Measurements from ENCODE around the gene GDAP2. TPM values are rescaled to one million over a fixed set of nuclear protein-coding genes. Genes with fewer than 3 reads are reported as not detected.

The GDAP2 gene
- 20.7 and 21.5 TPM in 2 replicates for total RNA-seq
- 3.8 and 4.5 TPM in 2 replicates for polyA plus RNA-seq
- polyA plus RNA-seq (2011; cell fraction: cytosol; rRNA removed), result 5.1 and 7.3 TPM in 2 replicates
- 7.9 and 9.7 TPM in 2 replicates for polyA plus RNA-seq (2011; cell fraction: nucleus; rRNA removed)
- polyA plus RNA-seq (2012), result 8.5 and 12.0 TPM in 2 replicates
- 17.8 and 18.0 TPM in 2 replicates for polyA minus RNA-seq
- polyA minus RNA-seq (2011; cell fraction: cytosol; rRNA and poly(A)+ RNA removed), result 11.9 TPM
- polyA minus RNA-seq (2011; cell fraction: nucleus; rRNA and poly(A)+ RNA removed), result 38.7 and 49.2 TPM in 2 replicates
- Bru-seq, nascent RNA, result percentile 73 among the genes with signal in this experiment
- percentile 80 among the genes with signal in this experiment for BruChase-seq, experiment 1, labeled RNA remaining after a 6-hour chase
- BruChase-seq, experiment 2, labeled RNA remaining after a 2-hour chase, result percentile 76 among the genes with signal in this experiment
- long read RNA-seq, full-length matches to known transcripts, result 19 of 25 reads
- long read RNA-seq, partial matches to known transcripts, result 1 of 25 reads
- long read RNA-seq, other reads (novel, unspliced or antisense), result 5 of 25 reads

GRCh38 chr1:117929343-117930172 lies at the start of gene GDAP2, which contains the start of gene WDR3:
TSS of gene GDAP2 (minus strand) at chr1:117929621. CDS start at chr1:117920357, 9,264 bp downstream.
TSS of gene WDR3 (plus strand) at chr1:117929739. CDS start at chr1:117933320, 3,581 bp downstream.
- Histone ChIP-seq H3K79me2 (ENCODE audit: control insufficient read depth, insufficient read depth, low read length) (peaks cover 58% of the 10 kb centered on the region), H2AFZ (ENCODE audit: low read depth, low read length) (peak within 1 kb of the TSS; percentile 79), H3K4me2 (ENCODE audit: insufficient read depth, low read length) (peak within 1 kb of the TSS; percentile 94), H3K36me3 (ENCODE audit: control insufficient read depth in 2 of 2, extremely low read depth in 1 of 2, insufficient read depth in 2 of 2, low read length in 2 of 2) (peaks cover 2% of the 10 kb centered on the region in 2 experiments), H4K20me1 (replicated peaks; ENCODE audit: control insufficient read depth, extremely low read depth, insufficient read depth, low read length) (no peaks in the 10 kb centered on the region), H3K27ac (ENCODE audit: insufficient read depth, low read depth, low read length) (peak within 1 kb of the TSS; percentile 52), H3K4me1 (ENCODE audit: control insufficient read depth, extremely low read depth, insufficient read depth, low read length) (peaks cover 16% of the 10 kb centered on the region), H3K27me3 (ENCODE audit: control insufficient read depth in 2 of 2, insufficient read depth in 2 of 2, low read length in 2 of 2) (no peaks in the 10 kb centered on the region), H3K9ac (replicated peaks; ENCODE audit: extremely low read depth, insufficient read depth, low read length) (peak within 1 kb of the TSS; percentile 41), H3K9me1 (replicated peaks; ENCODE audit: control insufficient read depth, extremely low read depth, insufficient read depth, low read length) (no peaks in the 10 kb centered on the region), H3K9me3 (replicated peaks; ENCODE audit: control insufficient read depth, insufficient read depth, low read length) (no peaks in the 10 kb centered on the region), H3K4me3 (replicated peaks in 1 of 3; ENCODE audit: insufficient read depth in 1 of 3, low read depth in 1 of 3, low read length in 3 of 3) (peak within 1 kb of the TSS; percentile 61 to 93 (median 77))
- dilution Hi-C loops (cut with MboI; ENCODE audit: extremely low pct_ligation_motif_present, low sequenced_read_pairs) (no loop called here), intact Hi-C loops (cut with micrococcal nuclease) (loop anchor here (1.0 to 10.0 kb wide), 3 partner anchors 108 to 565 kb away; partner anchors contain the start of gene MAN1A2)
- BruUV-seq (replicated peaks), result TSS peak; percentile 50
- CTCF ChIA-PET, result interaction anchor here (0.5 to 1.5 kb wide), 5 partner anchors 21 to 379 kb away, joined by 3 to 8 read pairs (median 3); partner anchors contain the start of gene TENT5C
- POLR2A ChIA-PET, result interaction anchor here (0.7 to 1.1 kb wide), 2 partner anchors 108 to 1155 kb away, joined by 3 to 4 read pairs; no protein-coding TSS in a partner anchor
- peak; percentile 95 for DNase-seq (ENCODE audit: low read depth, low spot score)
- TF ChIP-seq FOS (IDR thresholded peaks at IDR 0.05; ENCODE audit: borderline replicate concordance, insufficient read depth, low read length) (peak; percentile 5), JUN (IDR thresholded peaks at IDR 0.05; ENCODE audit: borderline replicate concordance, insufficient read depth, insufficient read length, low read depth) (no peak), CTCF (IDR thresholded peaks at IDR 0.05; ENCODE audit: extremely low read depth in 1 of 2, insufficient read depth in 1 of 2, low read depth in 1 of 2, low read length in 2 of 2) (no peak), MYC (IDR thresholded peaks at IDR 0.05; ENCODE audit: low read depth, low read length) (peak; percentile 61), MAX (IDR thresholded peaks at IDR 0.05; ENCODE audit: insufficient read depth, insufficient read length) (no peak), GATA2 (IDR thresholded peaks at IDR 0.05; ENCODE audit: insufficient read depth, insufficient read length, low read depth, low read length) (no peak), POLR2AphosphoS5 (IDR thresholded peaks at IDR 0.05; ENCODE audit: insufficient read depth, low read depth, low read length) (peak; percentile 71), POLR2A (IDR thresholded peaks at IDR 0.05; ENCODE audit: low read depth, low read length) (no peak), EZH2 (IDR thresholded peaks at IDR 0.05; ENCODE audit: borderline replicate concordance, low read depth, low read length, severe bottlenecking) (no peak)
- FAIRE-seq, result peak; percentile 96

All from endothelial cell of umbilical vein (primary cell).